ENCODE results near the gene SFMBT1. TPM values are rescaled to one million over a fixed set of nuclear protein-coding genes. Genes with fewer than 3 reads are reported as not detected.
"Not testable (repeated sequence)": the region's sequence is repeated elsewhere in the genome, so short reads cannot be mapped to it uniquely, and the experiment has no call there.

Gene SFMBT1
- polyA plus RNA-seq, 4 donors = 9.5 to 10.4 (median 9.9) TPM

- DNase-seq (ENCODE audit: low read depth in 4 of 4, low spot score in 2 of 4) = no peak
These were observed 2.1 kb downstream of the SFMBT1 start for GRCh38 chr3:53043738-53044137.

GRCh38 chr3:53042651-53043050, 3.2 kb downstream of the SFMBT1 start:
- no peak for DNase-seq (ENCODE audit: low read depth in 4 of 4, low spot score in 2 of 4)

- DNase-seq (ENCODE audit: low read depth in 4 of 4, low spot score in 2 of 4) = no peak
These were observed 5.5 kb downstream of the SFMBT1 start for GRCh38 chr3:53040351-53040820.

- DNase-seq (ENCODE audit: low read depth in 4 of 4, low spot score in 2 of 4) = no peak
These were observed 6.5 kb downstream of the SFMBT1 start for GRCh38 chr3:53039376-53039752.

GRCh38 chr3:53038679-53039375, 7.0 kb downstream of the SFMBT1 start:
- no peak for DNase-seq (ENCODE audit: low read depth in 4 of 4, low spot score in 2 of 4)

- DNase-seq (ENCODE audit: low read depth in 4 of 4, low spot score in 2 of 4) = no peak
These were observed 9.9 kb downstream of the SFMBT1 start for GRCh38 chr3:53035825-53036619.

GRCh38 chr3:53035018-53035417, 10.9 kb downstream of the SFMBT1 start:
- DNase-seq (ENCODE audit: low read depth in 4 of 4, low spot score in 2 of 4) = not testable (repeated sequence)

GRCh38 chr3:53034411-53034810, 11.5 kb downstream of the SFMBT1 start:
- DNase-seq (ENCODE audit: low read depth in 4 of 4, low spot score in 2 of 4) = not testable (repeated sequence)

- DNase-seq (ENCODE audit: low read depth in 4 of 4, low spot score in 2 of 4) = no peak
These were observed 13.3 kb downstream of the SFMBT1 start for GRCh38 chr3:53032609-53033008.

- no peak for DNase-seq (ENCODE audit: low read depth in 4 of 4, low spot score in 2 of 4)
These were observed 15.0 kb downstream of the SFMBT1 start for GRCh38 chr3:53030619-53031449.

GRCh38 chr3:53028641-53029040, 17.2 kb downstream of the SFMBT1 start:
- DNase-seq (ENCODE audit: low read depth in 4 of 4, low spot score in 2 of 4) = no peak

GRCh38 chr3:53027254-53027844, 18.5 kb downstream of the SFMBT1 start:
- no peak for DNase-seq (ENCODE audit: low read depth in 4 of 4, low spot score in 2 of 4)

- DNase-seq (ENCODE audit: low read depth in 4 of 4, low spot score in 2 of 4) = no peak
These were observed 19.3 kb downstream of the SFMBT1 start for GRCh38 chr3:53026382-53027162.

- no peak for DNase-seq (ENCODE audit: low read depth in 4 of 4, low spot score in 2 of 4)
These were observed 21.6 kb downstream of the SFMBT1 start for GRCh38 chr3:53024315-53024714.

GRCh38 chr3:53023072-53023823, 22.6 kb downstream of the SFMBT1 start:
- DNase-seq (ENCODE audit: low read depth in 4 of 4, low spot score in 2 of 4) = no peak

GRCh38 chr3:53022647-53023046, 23.2 kb downstream of the SFMBT1 start:
- DNase-seq (ENCODE audit: low read depth in 4 of 4, low spot score in 2 of 4) = no peak

- no peak for DNase-seq (ENCODE audit: low read depth in 4 of 4, low spot score in 2 of 4)
These were observed 29.6 kb downstream of the SFMBT1 start for GRCh38 chr3:53016236-53016635.

GRCh38 chr3:53011324-53011723, 34.5 kb downstream of the SFMBT1 start:
- no peak for DNase-seq (ENCODE audit: low read depth in 4 of 4, low spot score in 2 of 4)
